IMR-90 (cell line): ENCODE results near the gene CYP4F2. TPM values are rescaled to one million over a fixed set of nuclear protein-coding genes. Genes with fewer than 3 reads are reported as not detected.

Experiments
- ATAC-seq: fragments of 200-7000 bp; cut with Tn5 transposase; 2 replicates; pipeline ENCODE4 v1.9.1; 2020; ENCODE audit warnings: low read depth, mild to moderate bottlenecking, moderate library complexity
- BruUV-seq: library from RNA; stranded (reverse); fragments of 400-500 nt; replicated peaks from 2 replicates; lab custom pipeline; 2021; lab: Mats Ljungman, UMichigan
- CTCF ChIA-PET: fragments of 300-600 bp; formaldehyde crosslinking; extraction: SDS; loops from one replicate; lab custom pipeline; 2021; ENCODE audit warnings: antibody characterized with exemption; lab: Yijun Ruan, JAX
- POLR2A ChIA-PET: fragments of 300-600 bp; sonication (Branson Sonifier 250); formaldehyde crosslinking; loops from one replicate; lab custom pipeline; 2022; ENCODE audit warnings: antibody characterized with exemption; ENCODE audit not compliant: unreplicated experiment; lab: Charles Lee
- DNase-seq: peaks from one replicate; pipeline ENCODE4 v3.0.0; 2013
- H2AFZ ChIP-seq: replicated peaks from 2 replicates; pipeline ENCODE3; 2013; ENCODE audit warnings: low read length, mild to moderate bottlenecking; ENCODE audit not compliant: poor library complexity
- H2AK5ac ChIP-seq: 2 replicates; pipeline ENCODE4 v1.6.1; 2013; ENCODE audit warnings: low read depth, low read length, inconsistent platforms
- H2AK9ac ChIP-seq: replicated peaks from 2 replicates; pipeline ENCODE3; 2013; ENCODE audit warnings: mild to moderate bottlenecking, low read depth, low read length, moderate library complexity; ENCODE audit not compliant: poor library complexity
- H2BK120ac ChIP-seq: 2 replicates; pipeline ENCODE4 v1.6.1; 2013; ENCODE audit warnings: low read depth, low read length, inconsistent platforms
- H2BK15ac ChIP-seq: 3 replicates; pipeline ENCODE4 v1.6.1; 2013; ENCODE audit warnings: low read depth, low read length, inconsistent platforms
- H2BK20ac ChIP-seq: 2 replicates; pipeline ENCODE4 v1.6.1; 2013; ENCODE audit warnings: low read depth, mild to moderate bottlenecking, inconsistent platforms, low read length, moderate library complexity
- H2BK5ac ChIP-seq: 2 replicates; pipeline ENCODE4 v1.6.1; 2013; ENCODE audit warnings: mild to moderate bottlenecking, low read depth, low read length, inconsistent platforms; ENCODE audit not compliant: poor library complexity, severe bottlenecking
- H3K14ac ChIP-seq: replicated peaks from 2 replicates; pipeline ENCODE4 v1.6.1; 2013; ENCODE audit warnings: low read depth, low read length, inconsistent platforms
- H3K18ac ChIP-seq: 2 replicates; pipeline ENCODE4 v1.6.1; 2013; ENCODE audit warnings: low read depth, low read length, control low read depth
- H3K23ac ChIP-seq: 2 replicates; pipeline ENCODE4 v1.6.1; 2013; ENCODE audit warnings: low read depth, low read length, inconsistent platforms
- H3K27ac ChIP-seq: 2 replicates; pipeline ENCODE4 v1.5.1; 2013; ENCODE audit warnings: mild to moderate bottlenecking, control low read depth, low read length; ENCODE audit not compliant: insufficient read depth
- H3K27me3 ChIP-seq: 2 replicates; pipeline ENCODE4 v1.6.1; 2013; ENCODE audit warnings: low read length; ENCODE audit not compliant: control insufficient read depth, insufficient read depth
- H3K36me3 ChIP-seq: 2 replicates; pipeline ENCODE4 v1.6.1; 2013; ENCODE audit warnings: low read length, mixed read lengths; ENCODE audit not compliant: control insufficient read depth, insufficient read depth
- H3K4ac ChIP-seq: 2 replicates; pipeline ENCODE4 v1.6.1; 2013; ENCODE audit warnings: low read depth, low read length, inconsistent platforms
- H3K4me1 ChIP-seq: 2 replicates; pipeline ENCODE4 v1.6.1; 2013; ENCODE audit warnings: low read length, mixed read lengths; ENCODE audit not compliant: control insufficient read depth, insufficient read depth
- H3K4me2 ChIP-seq: 2 replicates; pipeline ENCODE4 v1.6.1; 2013; ENCODE audit warnings: low read depth, mild to moderate bottlenecking, control low read depth, low read length, moderate library complexity
- H3K4me3 ChIP-seq: 2 replicates; pipeline ENCODE4 v1.5.1; 2013; ENCODE audit warnings: low read depth, mild to moderate bottlenecking, control low read depth, low read length, moderate library complexity; ENCODE audit not compliant: insufficient read depth
- H3K56ac ChIP-seq: 2 replicates; pipeline ENCODE4 v1.6.1; 2013; ENCODE audit warnings: low read length, inconsistent platforms; ENCODE audit not compliant: insufficient read depth; ENCODE audit errors: extremely low read depth
- H3K79me1 ChIP-seq, 2 experiments: 2 replicates each; pipeline ENCODE4 v1.6.1; 2013; ENCODE audit warnings: low read length in 2 of 2, inconsistent platforms in 1 of 2, low read depth in 1 of 2
- H3K9ac ChIP-seq: 2 replicates; pipeline ENCODE4 v1.6.1; 2013; ENCODE audit warnings: low read depth, low read length, control low read depth
- H3K9me1 ChIP-seq: 2 replicates; pipeline ENCODE4 v1.6.1; 2013; ENCODE audit warnings: low read length, inconsistent platforms; ENCODE audit not compliant: insufficient read depth
- H3K9me3 ChIP-seq: 2 replicates; pipeline ENCODE4 v1.6.1; 2013; ENCODE audit warnings: low read length; ENCODE audit not compliant: control insufficient read depth, insufficient read depth
- H4K20me1 ChIP-seq: 2 replicates; pipeline ENCODE4 v1.6.1; 2013; ENCODE audit warnings: low read length, inconsistent platforms; ENCODE audit not compliant: insufficient read depth
- H4K5ac ChIP-seq: 2 replicates; pipeline ENCODE4 v1.6.1; 2013; ENCODE audit warnings: mild to moderate bottlenecking, low read depth, low read length, control low read depth
- H4K8ac ChIP-seq, 2 experiments: 2 replicates each; pipeline ENCODE4 v1.6.1; 2013; ENCODE audit warnings: low read depth in 2 of 2, low read length in 2 of 2, control low read depth in 1 of 2, inconsistent platforms in 1 of 2
- H4K91ac ChIP-seq: 2 replicates; pipeline ENCODE4 v1.6.1; 2013; ENCODE audit warnings: low read depth, low read length, inconsistent platforms; ENCODE audit not compliant: insufficient read depth
- BHLHE40 ChIP-seq: fragments of 150-350 bp; IDR thresholded peaks from 2 replicates; pipeline ENCODE4 v1.6.1; 2016; ENCODE audit warnings: mild to moderate bottlenecking, low read depth, low read length
- CEBPB ChIP-seq: IDR thresholded peaks from 2 replicates; pipeline ENCODE4 v1.6.1; 2012; ENCODE audit warnings: low read depth, low read length, improper control_type of control experiment
- CHD1 ChIP-seq: IDR thresholded peaks from 2 replicates; pipeline ENCODE4 v1.6.1; 2012; ENCODE audit warnings: low read depth, low read length, improper control_type of control experiment
- CTCF ChIP-seq: conservative IDR thresholded peaks from 2 replicates; pipeline ENCODE4 v1.5.1; 2012; ENCODE audit warnings: mild to moderate bottlenecking, low read depth, low read length, improper control_type of control experiment
- FOS ChIP-seq: fragments of 150-350 bp; IDR thresholded peaks from 2 replicates; pipeline ENCODE4 v1.6.1; 2016; ENCODE audit warnings: low read depth, low read length
- MAFK ChIP-seq: IDR thresholded peaks from 2 replicates; pipeline ENCODE4 v1.6.1; 2012; ENCODE audit warnings: low read depth, low read length, improper control_type of control experiment
- MAZ ChIP-seq: IDR thresholded peaks from 2 replicates; pipeline ENCODE4 v1.6.1; 2012; ENCODE audit warnings: low read depth, mild to moderate bottlenecking, low read length, improper control_type of control experiment, moderate library complexity, borderline replicate concordance
- MXI1 ChIP-seq: IDR thresholded peaks from 2 replicates; pipeline ENCODE4 v1.6.1; 2012; ENCODE audit warnings: low read depth, mild to moderate bottlenecking, low read length, moderate library complexity, borderline replicate concordance
- NFE2L2 ChIP-seq: fragments of 150-350 bp; IDR thresholded peaks from 2 replicates; pipeline ENCODE4 v1.6.1; 2016; ENCODE audit warnings: low read depth, mild to moderate bottlenecking, low read length
- POLR2A ChIP-seq: IDR thresholded peaks from 2 replicates; pipeline ENCODE4 v1.6.1; 2012; ENCODE audit warnings: mild to moderate bottlenecking, low read depth, low read length
- RAD21 ChIP-seq: IDR thresholded peaks from 2 replicates; pipeline ENCODE4 v1.6.1; 2012; ENCODE audit warnings: low read length, improper control_type of control experiment
- RCOR1 ChIP-seq: IDR thresholded peaks from 2 replicates; pipeline ENCODE4 v1.6.1; 2012; ENCODE audit warnings: mild to moderate bottlenecking, low read length, improper control_type of control experiment; ENCODE audit not compliant: insufficient replicate concordance
- RFX5 ChIP-seq: IDR thresholded peaks from 2 replicates; pipeline ENCODE4 v1.8.0; 2012; ENCODE audit warnings: low read depth, mild to moderate bottlenecking, low read length, moderate library complexity
- SMC3 ChIP-seq: fragments of 150-350 bp; IDR thresholded peaks from 2 replicates; pipeline ENCODE4 v1.6.1; 2016; ENCODE audit warnings: low read depth, mild to moderate bottlenecking, antibody characterized with exemption, low read length, moderate library complexity
- USF2 ChIP-seq: fragments of 150-350 bp; IDR thresholded peaks from 2 replicates; pipeline ENCODE4 v1.6.1; 2017; ENCODE audit warnings: mild to moderate bottlenecking, antibody characterized with exemption, low read length, low read depth
- WGBS, 2 experiments: methylation state at CpG; one replicate each; pipeline versions ENCODE4 v1.1.5 to v1.1.7; 2013; ENCODE audit warnings: missing lambda C conversion rate in 2 of 2; ENCODE audit not compliant: insufficient read length in 1 of 2; ENCODE audit errors: extremely low coverage in 2 of 2; 5-methylcytosine and 5-hydroxymethylcytosine counted together
- dilution Hi-C: fragments of 300-500 bp; cut with HindIII; formaldehyde crosslinking; loops from one replicate; pipeline ENCODE4 v1.14.3; 2018; ENCODE audit warnings: low sequenced_read_pairs; ENCODE audit not compliant: unreplicated experiment
- in situ Hi-C: fragments of 300-500 bp; cut with MboI; formaldehyde crosslinking; loops from 3 replicates; pipeline ENCODE4 v1.14.3; 2019; ENCODE audit warnings: low sequenced_read_pairs, inconsistent platforms, mixed read lengths
- intact Hi-C: fragments of 100-400 bp; cut with micrococcal nuclease; formaldehyde crosslinking; loops from 2 replicates; pipeline ENCODE4 v1.10.0; 2022
- polyA plus RNA-seq, 3 experiments: library from polyadenylated mRNA; depleted of rRNA; stranded (reverse); fragments of >200 nt; gene quantifications; 2 replicates each; pipeline ENCODE4 v1.2.3, GENCODE V29; 2012; ENCODE audit warnings: low replicate concordance in 1 of 3
- total RNA-seq: library from RNA; depleted of rRNA; stranded (reverse); fragments of >200 nt; gene quantifications from 2 replicates; pipeline ENCODE4 v1.2.3, GENCODE V29; 2012
- TF ChIP-seq, protein P1 (sequence below): fragments of 150-350 bp; IDR thresholded peaks from 2 replicates; pipeline ENCODE4 v1.6.1; 2016; ENCODE audit warnings: low read depth, mild to moderate bottlenecking, low read length, moderate library complexity, borderline replicate concordance

The CYP4F2 gene
- total and polyA plus RNA-seq, 2 of the 4 experiments (the other 2 are of a cell fraction): not detected

GRCh38 chr19:15859187-15859586 is 38.7 kb downstream of the CYP4F2 start:
- H2AFZ ChIP-seq: no peak overlapping the region
- H2BK5ac ChIP-seq: no peak overlapping the region
- H3K14ac ChIP-seq: no peak overlapping the region
- H2BK20ac ChIP-seq: no peak overlapping the region
- H3K9ac ChIP-seq: no peak overlapping the region
- no peak for DNase-seq
- no peak overlapping the region for H3K4me3 ChIP-seq
- no peaks in the 10 kb centered on the region for H3K79me1 ChIP-seq
- TF ChIP-seq FOS (no peak), SMC3 (no peak), CHD1 (no peak), NFE2L2 (no peak), USF2 (no peak), MXI1 (no peak), MAZ (no peak), RFX5 (no peak), CTCF (no peak), RAD21 (no peak), POLR2A (no peak), BHLHE40 (no peak), MAFK (no peak), RCOR1 (no peak), CEBPB (no peak)
- TF ChIP-seq, protein P1, sequence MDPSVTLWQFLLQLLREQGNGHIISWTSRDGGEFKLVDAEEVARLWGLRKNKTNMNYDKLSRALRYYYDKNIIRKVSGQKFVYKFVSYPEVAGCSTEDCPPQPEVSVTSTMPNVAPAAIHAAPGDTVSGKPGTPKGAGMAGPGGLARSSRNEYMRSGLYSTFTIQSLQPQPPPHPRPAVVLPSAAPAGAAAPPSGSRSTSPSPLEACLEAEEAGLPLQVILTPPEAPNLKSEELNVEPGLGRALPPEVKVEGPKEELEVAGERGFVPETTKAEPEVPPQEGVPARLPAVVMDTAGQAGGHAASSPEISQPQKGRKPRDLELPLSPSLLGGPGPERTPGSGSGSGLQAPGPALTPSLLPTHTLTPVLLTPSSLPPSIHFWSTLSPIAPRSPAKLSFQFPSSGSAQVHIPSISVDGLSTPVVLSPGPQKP: no peak
- no peak overlapping the region for H4K5ac ChIP-seq
- no peak overlapping the region for H3K56ac ChIP-seq
- no peak overlapping the region for H3K4ac ChIP-seq
- H3K4me1 ChIP-seq: no peaks in the 10 kb centered on the region
- WGBS, 2 experiments: 62% methylated on average over 2 of the region's 6 CpGs; no CpG with 5 or more reads in 1 of the 2 experiments
- H3K23ac ChIP-seq: no peak overlapping the region
- no peak overlapping the region for H2BK120ac ChIP-seq
- no peaks in the 10 kb centered on the region for H3K9me1 ChIP-seq
- H3K27me3 ChIP-seq: no peaks in the 10 kb centered on the region
- no peak overlapping the region for H3K27ac ChIP-seq
- H2BK15ac ChIP-seq: no peak overlapping the region
- ATAC-seq: no peak
- dilution Hi-C loops (no loop called here), intact Hi-C loops (no loop called here), in situ Hi-C loops (no loop called here)
- no TSS peak for BruUV-seq
- H3K36me3 ChIP-seq: no peaks in the 10 kb centered on the region
- H4K91ac ChIP-seq: no peak overlapping the region
- H2AK5ac ChIP-seq: no peak overlapping the region
- H2AK9ac ChIP-seq: no peak overlapping the region
- no peak overlapping the region for H3K18ac ChIP-seq
- peaks cover 6% of the 10 kb centered on the region for H3K9me3 ChIP-seq
- no peaks in the 10 kb centered on the region for H4K20me1 ChIP-seq
- CTCF ChIA-PET: no interaction called here
- POLR2A ChIA-PET: no interaction called here
- no peak overlapping the region for H3K4me2 ChIP-seq
- no peak overlapping the region for H4K8ac ChIP-seq
